HG03565 (cell line): ENCODE data around the gene NPIPB2.
A peak's percentile ranks its signal among the peaks of the same experiment; 100 is the strongest.
"Not testable (repeated sequence)": the region's sequence is repeated elsewhere in the genome, so short reads cannot be mapped to it uniquely, and the experiment has no call there.

ENCODE experiments used
- ATAC-seq: cut with Tn5 transposase; IDR thresholded peaks from one replicate; pipeline ENCODE4 v1.9.1; 2021; ENCODE audit warnings: mild to moderate bottlenecking, moderate library complexity; ENCODE audit not compliant: unreplicated experiment

Gene NPIPB2

GRCh38 chr16:11941945-11942344, at the start of gene NPIPB2:
NPIPB2 (minus strand) TSS chr16:11942045; CDS start chr16:11942045, 0 bp downstream.
- not testable (repeated sequence) for ATAC-seq

GRCh38 chr16:11990702-11991390, 49.0 kb upstream of the NPIPB2 start:
- no peak for ATAC-seq

GRCh38 chr16:11988258-11988978, 46.6 kb upstream of the NPIPB2 start:
- no peak for ATAC-seq

GRCh38 chr16:11986521-11987057, 44.7 kb upstream of the NPIPB2 start:
- no peak for ATAC-seq

GRCh38 chr16:11985250-11985649, 43.4 kb upstream of the NPIPB2 start:
- no peak for ATAC-seq

- peak; percentile 31 for ATAC-seq
Observed at GRCh38 chr16:11980136-11980844, 38.4 kb upstream of the NPIPB2 start.

- no peak for ATAC-seq
Observed at GRCh38 chr16:11979013-11979672, 37.3 kb upstream of the NPIPB2 start.

GRCh38 chr16:11978080-11978479, 36.2 kb upstream of the NPIPB2 start:
- no peak for ATAC-seq

- ATAC-seq = no peak
Observed at GRCh38 chr16:11977376-11978041, 35.7 kb upstream of the NPIPB2 start.

- peak; percentile 5 for ATAC-seq
Observed at GRCh38 chr16:11976850-11977375, 35.1 kb upstream of the NPIPB2 start.

GRCh38 chr16:11973070-11973469, 31.2 kb upstream of the NPIPB2 start:
- ATAC-seq = no peak

GRCh38 chr16:11972128-11972527, 30.3 kb upstream of the NPIPB2 start:
- ATAC-seq = no peak

GRCh38 chr16:11970292-11970691, 28.4 kb upstream of the NPIPB2 start:
- not testable (repeated sequence) for ATAC-seq

- ATAC-seq = no peak
Observed at GRCh38 chr16:11968577-11968976, 26.7 kb upstream of the NPIPB2 start.

- ATAC-seq = no peak
Observed at GRCh38 chr16:11967195-11967911, 25.5 kb upstream of the NPIPB2 start.

- ATAC-seq = no peak
Observed at GRCh38 chr16:11966173-11966572, 24.3 kb upstream of the NPIPB2 start.

- peak; percentile 76 for ATAC-seq
Observed at GRCh38 chr16:11964761-11965551, 23.1 kb upstream of the NPIPB2 start, which contains the start of gene TNFRSF17. TNFRSF17 (plus strand) TSS chr16:11965210; CDS start chr16:11965325, 115 bp downstream.

- ATAC-seq = no peak
Observed at GRCh38 chr16:11963706-11964105, 21.9 kb upstream of the NPIPB2 start.

- ATAC-seq = not testable (repeated sequence)
Observed at GRCh38 chr16:11962978-11963377, 21.1 kb upstream of the NPIPB2 start.
